Glutamatergic neuron (in vitro differentiated cells): ENCODE measurements around the gene CPXM2. TPM values are rescaled to one million over a fixed set of nuclear protein-coding genes. Genes with fewer than 3 reads are reported as not detected.
A peak's percentile ranks its signal among the peaks of the same experiment; 100 is the strongest.

ENCODE experiments used
- DNase-seq: peaks from one replicate; pipeline ENCODE4 v3.0.0; 2022
- H3K27ac Mint-ChIP-seq: one replicate; pipeline ENCODE4 v1.8.0; 2020; ENCODE audit warnings: mild to moderate bottlenecking, mixed read lengths, inconsistent platforms; ENCODE audit not compliant: unreplicated experiment
- H3K27me3 Mint-ChIP-seq: one replicate; pipeline ENCODE4 v1.8.0; 2020; ENCODE audit warnings: mild to moderate bottlenecking, moderate library complexity, mixed read lengths, inconsistent platforms; ENCODE audit not compliant: unreplicated experiment
- H3K36me3 Mint-ChIP-seq: one replicate; pipeline ENCODE4 v1.8.0; 2020; ENCODE audit warnings: mild to moderate bottlenecking, mixed read lengths, inconsistent platforms; ENCODE audit not compliant: unreplicated experiment
- H3K4me1 Mint-ChIP-seq: one replicate; pipeline ENCODE4 v1.8.0; 2020; ENCODE audit warnings: mild to moderate bottlenecking, low read depth, mixed read lengths, inconsistent platforms; ENCODE audit not compliant: unreplicated experiment
- H3K4me3 Mint-ChIP-seq: one replicate; pipeline ENCODE4 v1.8.0; 2020; ENCODE audit warnings: mild to moderate bottlenecking, mixed read lengths, inconsistent platforms; ENCODE audit not compliant: unreplicated experiment
- H3K9me3 Mint-ChIP-seq: one replicate; pipeline ENCODE4 v1.8.0; 2020; ENCODE audit warnings: mild to moderate bottlenecking, moderate library complexity, mixed read lengths, inconsistent platforms; ENCODE audit not compliant: unreplicated experiment
- total RNA-seq: library from RNA; stranded (reverse); fragmentation: NEBNext Ultra II Directional; extraction: Animal tissue kit (Norgen Biotek cat#: 25700); gene quantifications from one replicate; pipeline ENCODE4 v1.2.1, GENCODE V29; 2021; ENCODE audit not compliant: unreplicated experiment
- TF ChIP-seq, protein P1 (sequence below): fragments of 200-600 bp; sonication (generic); IDR thresholded peaks from one replicate; pipeline ENCODE4 v1.5.0; 2021; ENCODE audit not compliant: partially characterized antibody, unreplicated experiment

Gene CPXM2
- total RNA-seq, 1 donor from 2014 or later: not detected

DNA sequence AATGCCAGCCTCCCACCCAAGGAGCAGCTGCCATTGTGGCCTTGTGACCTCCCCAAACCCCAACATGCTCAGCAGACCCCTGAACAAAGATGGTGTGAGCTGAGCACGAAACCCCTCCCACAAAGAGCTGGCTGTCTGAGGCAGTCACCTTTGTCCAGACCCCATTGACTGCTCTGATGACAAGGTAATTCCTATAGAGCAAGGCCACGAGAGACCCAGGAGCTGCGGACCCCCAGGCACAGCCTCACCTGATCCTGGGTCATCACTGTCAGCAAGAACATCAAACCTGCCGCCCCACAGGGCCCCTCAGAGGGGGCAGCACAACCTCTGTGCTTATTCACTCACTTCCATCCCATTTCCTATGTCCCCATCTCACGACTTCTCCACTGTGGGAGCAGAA lies 102.6 kb downstream of the CPXM2 start:
- Mint-ChIP-seq H3K36me3 (peaks cover 25% of the 10 kb centered on the region), H3K4me3 (no peak overlapping the region), H3K9me3 (peaks cover 13% of the 10 kb centered on the region), H3K27me3 (peaks cover 6% of the 10 kb centered on the region), H3K27ac (no peak overlapping the region), H3K4me1 (peaks cover 7% of the 10 kb centered on the region)
- no peak for DNase-seq
- TF ChIP-seq, protein P1, sequence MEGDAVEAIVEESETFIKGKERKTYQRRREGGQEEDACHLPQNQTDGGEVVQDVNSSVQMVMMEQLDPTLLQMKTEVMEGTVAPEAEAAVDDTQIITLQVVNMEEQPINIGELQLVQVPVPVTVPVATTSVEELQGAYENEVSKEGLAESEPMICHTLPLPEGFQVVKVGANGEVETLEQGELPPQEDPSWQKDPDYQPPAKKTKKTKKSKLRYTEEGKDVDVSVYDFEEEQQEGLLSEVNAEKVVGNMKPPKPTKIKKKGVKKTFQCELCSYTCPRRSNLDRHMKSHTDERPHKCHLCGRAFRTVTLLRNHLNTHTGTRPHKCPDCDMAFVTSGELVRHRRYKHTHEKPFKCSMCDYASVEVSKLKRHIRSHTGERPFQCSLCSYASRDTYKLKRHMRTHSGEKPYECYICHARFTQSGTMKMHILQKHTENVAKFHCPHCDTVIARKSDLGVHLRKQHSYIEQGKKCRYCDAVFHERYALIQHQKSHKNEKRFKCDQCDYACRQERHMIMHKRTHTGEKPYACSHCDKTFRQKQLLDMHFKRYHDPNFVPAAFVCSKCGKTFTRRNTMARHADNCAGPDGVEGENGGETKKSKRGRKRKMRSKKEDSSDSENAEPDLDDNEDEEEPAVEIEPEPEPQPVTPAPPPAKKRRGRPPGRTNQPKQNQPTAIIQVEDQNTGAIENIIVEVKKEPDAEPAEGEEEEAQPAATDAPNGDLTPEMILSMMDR: no peak

DNA sequence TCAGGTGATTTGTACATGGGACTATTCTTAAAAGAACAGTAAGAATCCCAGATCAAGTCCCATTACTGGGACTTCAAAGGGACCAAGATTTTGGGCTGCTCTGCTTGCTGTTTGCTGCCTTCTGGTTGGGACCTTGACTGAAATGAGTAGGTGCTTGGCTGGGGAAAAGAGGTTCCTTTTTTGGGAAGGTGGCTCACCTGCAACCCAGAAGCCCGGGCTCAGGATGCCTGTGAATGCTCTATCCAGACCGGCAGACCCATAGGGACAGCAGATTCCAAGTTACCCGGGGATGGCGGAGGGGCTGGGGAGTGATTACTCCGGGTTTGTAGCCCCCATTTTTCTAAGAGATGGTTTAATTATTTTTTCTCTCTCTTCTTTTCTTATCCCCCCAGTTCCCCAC lies 104.0 kb downstream of the CPXM2 start:
- TF ChIP-seq, protein P1: no peak
- Mint-ChIP-seq H3K27ac (no peak overlapping the region), H3K4me3 (no peak overlapping the region), H3K4me1 (peaks cover 7% of the 10 kb centered on the region), H3K36me3 (peaks cover 25% of the 10 kb centered on the region), H3K9me3 (peaks cover 13% of the 10 kb centered on the region), H3K27me3 (peaks cover 5% of the 10 kb centered on the region)
- DNase-seq: no peak

DNA sequence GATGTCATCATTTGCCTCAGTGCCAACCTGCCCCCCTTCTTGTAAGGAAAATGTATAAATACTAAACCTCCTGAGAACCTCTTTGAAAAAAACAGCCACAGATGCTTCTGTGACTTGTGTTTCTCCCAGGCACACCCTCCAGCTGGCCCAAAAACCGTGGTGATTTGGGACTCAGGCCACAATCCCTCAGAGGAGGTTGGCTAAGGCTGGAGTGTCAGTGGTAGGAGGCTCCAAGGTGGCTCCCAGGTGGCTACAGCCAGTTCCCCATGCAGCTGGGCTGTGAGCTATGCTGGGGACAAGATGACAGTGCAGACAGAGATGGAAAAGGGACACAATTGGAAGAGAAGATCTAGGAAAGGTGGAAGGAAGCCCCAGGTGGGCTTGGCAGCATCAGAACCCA lies 104.7 kb downstream of the CPXM2 start:
- DNase-seq: no peak
- Mint-ChIP-seq H3K27ac (no peak overlapping the region), H3K4me3 (peak overlapping the region; percentile 0), H3K36me3 (peaks cover 20% of the 10 kb centered on the region), H3K9me3 (peaks cover 13% of the 10 kb centered on the region), H3K4me1 (peaks cover 7% of the 10 kb centered on the region), H3K27me3 (peaks cover 5% of the 10 kb centered on the region)
- TF ChIP-seq, protein P1: no peak

DNA sequence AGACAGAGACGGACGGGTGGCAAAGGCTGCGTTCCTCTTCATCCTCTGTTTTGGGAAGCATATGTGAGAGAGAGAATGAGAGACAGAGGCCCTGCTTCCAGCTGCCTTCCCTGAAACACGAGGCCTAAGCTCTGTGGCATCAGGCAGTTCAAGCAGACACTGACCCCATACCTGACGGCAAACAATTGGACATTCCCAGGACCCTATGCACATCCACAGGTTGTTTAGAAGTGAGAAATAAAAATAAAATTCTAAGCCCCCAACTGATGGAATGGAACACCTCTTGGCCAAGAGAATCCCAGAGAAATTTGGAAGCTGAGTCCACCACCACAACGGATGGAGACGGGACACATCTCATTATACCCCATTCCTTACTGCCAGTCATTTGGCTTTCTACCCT lies 105.3 kb downstream of the CPXM2 start:
- TF ChIP-seq, protein P1: no peak
- Mint-ChIP-seq H3K4me1 (peaks cover 10% of the 10 kb centered on the region), H3K27me3 (peaks cover 5% of the 10 kb centered on the region), H3K9me3 (peaks cover 15% of the 10 kb centered on the region), H3K36me3 (peaks cover 16% of the 10 kb centered on the region), H3K4me3 (no peak overlapping the region), H3K27ac (no peak overlapping the region)
- no peak for DNase-seq

DNA sequence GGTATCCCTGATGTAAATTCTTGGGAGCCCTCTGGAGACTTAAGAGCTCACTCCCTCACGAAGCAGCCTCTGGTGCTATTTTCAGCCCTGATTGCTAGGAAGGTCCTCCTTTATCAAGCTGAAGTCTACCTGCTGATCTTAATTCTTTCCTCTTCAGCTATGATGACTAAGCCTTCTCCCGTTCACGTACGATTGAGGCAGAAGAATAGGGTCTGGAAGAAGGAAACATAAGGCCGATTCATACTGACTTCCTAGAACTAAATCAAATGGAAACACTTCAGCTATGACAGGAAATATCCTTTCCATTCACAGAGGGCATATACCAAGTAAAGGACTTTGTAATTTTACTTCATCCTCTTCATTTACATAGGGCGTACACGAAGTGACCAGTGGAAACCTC lies 107.0 kb downstream of the CPXM2 start:
- Mint-ChIP-seq H3K9me3 (peaks cover 9% of the 10 kb centered on the region), H3K36me3 (peaks cover 5% of the 10 kb centered on the region), H3K27ac (no peak overlapping the region), H3K27me3 (peaks cover 5% of the 10 kb centered on the region), H3K4me1 (peaks cover 16% of the 10 kb centered on the region), H3K4me3 (no peak overlapping the region)
- TF ChIP-seq, protein P1: no peak
- DNase-seq: no peak
